RWPE2 (cell line): ENCODE measurements around the gene ADGRG1.
A peak's percentile ranks its signal among the peaks of the same experiment; 100 is the strongest.

Experiments
- ATAC-seq: fragments of 200-7000 bp; cut with Tn5 transposase; 3 replicates; pipeline ENCODE4 v1.9.1; 2021; ENCODE audit warnings: low read depth
- DNase-seq: peaks from one replicate; pipeline ENCODE4 v3.0.0-alpha.2; 2020; ENCODE audit warnings: low spot score
- H3K27ac ChIP-seq: fragments of 450-650 bp; 2 replicates; pipeline ENCODE4 v1.5.1; 2017; ENCODE audit warnings: mild to moderate bottlenecking; ENCODE audit not compliant: poor library complexity, severe bottlenecking
- H3K27me3 ChIP-seq: fragments of 250-450 bp; sonication (Bioruptor Pico); 2 replicates; pipeline ENCODE4 v1.5.1; 2021; ENCODE audit warnings: mild to moderate bottlenecking, moderate library complexity; ENCODE audit not compliant: insufficient read depth, poor library complexity, severe bottlenecking
- H3K36me3 ChIP-seq: fragments of 250-450 bp; sonication (Bioruptor Pico); 2 replicates; pipeline ENCODE4 v1.5.1; 2020; ENCODE audit warnings: low read depth, mild to moderate bottlenecking, moderate library complexity
- H3K4me1 ChIP-seq: fragments of 250-450 bp; sonication (Bioruptor Pico); 2 replicates; pipeline ENCODE4 v1.5.1; 2021; ENCODE audit warnings: mild to moderate bottlenecking, moderate library complexity; ENCODE audit not compliant: insufficient read depth, poor library complexity, severe bottlenecking
- H3K4me3 ChIP-seq: fragments of 250-450 bp; sonication (Bioruptor Pico); 2 replicates; pipeline ENCODE4 v1.5.1; 2021; ENCODE audit warnings: mild to moderate bottlenecking, moderate library complexity; ENCODE audit not compliant: severe bottlenecking
- H3K9me3 ChIP-seq: fragments of 250-450 bp; sonication (Bioruptor Pico); 2 replicates; pipeline ENCODE4 v1.5.1; 2021; ENCODE audit warnings: mild to moderate bottlenecking, moderate library complexity; ENCODE audit not compliant: severe bottlenecking
- TF ChIP-seq, protein P1 (sequence below): fragments of 450-650 bp; IDR thresholded peaks from one replicate; pipeline ENCODE4 v1.5.1; 2017; ENCODE audit warnings: mild to moderate bottlenecking, moderate library complexity; ENCODE audit not compliant: poor library complexity, severe bottlenecking

Gene ADGRG1

DNA sequence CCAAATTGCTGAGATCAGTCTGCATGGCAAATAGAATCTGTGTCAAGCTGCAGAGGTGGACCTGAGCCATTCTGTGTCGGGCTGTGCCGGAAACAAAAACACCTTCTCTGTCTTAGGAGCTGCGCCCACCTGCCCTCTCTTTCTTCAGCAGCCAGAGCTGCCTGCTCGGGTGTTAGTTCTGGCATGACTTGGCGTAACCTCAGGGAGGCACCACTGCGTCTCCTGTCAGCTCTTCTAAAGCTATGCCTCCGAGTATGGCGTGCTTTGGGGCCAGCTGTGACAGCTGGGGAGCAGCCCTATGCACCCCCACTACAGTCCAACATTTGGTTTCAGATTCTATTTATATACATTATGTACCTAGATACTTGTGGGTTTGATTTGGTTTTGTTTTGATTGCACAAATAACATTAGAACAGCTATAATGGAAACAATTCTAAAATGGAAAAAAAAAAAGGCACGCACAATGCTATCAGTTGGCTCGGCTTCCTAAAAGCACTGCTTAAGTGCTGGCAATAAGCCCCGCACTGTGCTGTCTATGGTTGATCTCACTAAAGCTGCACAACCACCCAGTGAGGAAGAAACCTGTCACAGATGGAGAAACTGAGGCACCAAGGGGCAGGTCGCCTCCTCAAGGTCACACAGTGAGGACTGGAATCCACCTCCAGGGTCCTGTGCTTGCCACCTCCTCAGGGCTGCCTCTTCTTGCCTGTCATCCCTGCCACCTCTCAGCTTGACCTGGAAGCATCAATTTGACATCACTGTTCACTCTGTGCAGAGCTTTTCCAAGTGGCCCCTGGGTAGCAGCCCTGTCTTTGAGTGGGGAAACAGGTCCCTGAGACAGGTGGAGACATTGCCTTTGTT lies 18.7 kb upstream of the ADGRG1 start:
- peaks cover 11% of the 10 kb centered on the region for H3K4me1 ChIP-seq

GRCh38 chr16:57610611-57611010 lies 17.8 kb upstream of the ADGRG1 start:
- DNase-seq = peak; percentile 10
- no peak for ATAC-seq
- Histone ChIP-seq H3K27me3 (no peaks in the 10 kb centered on the region), H3K4me3 (no peak overlapping the region), H3K9me3 (no peaks in the 10 kb centered on the region), H3K4me1 (peaks cover 11% of the 10 kb centered on the region), H3K36me3 (no peaks in the 10 kb centered on the region), H3K27ac (no peak overlapping the region)
- TF ChIP-seq, protein P1, sequence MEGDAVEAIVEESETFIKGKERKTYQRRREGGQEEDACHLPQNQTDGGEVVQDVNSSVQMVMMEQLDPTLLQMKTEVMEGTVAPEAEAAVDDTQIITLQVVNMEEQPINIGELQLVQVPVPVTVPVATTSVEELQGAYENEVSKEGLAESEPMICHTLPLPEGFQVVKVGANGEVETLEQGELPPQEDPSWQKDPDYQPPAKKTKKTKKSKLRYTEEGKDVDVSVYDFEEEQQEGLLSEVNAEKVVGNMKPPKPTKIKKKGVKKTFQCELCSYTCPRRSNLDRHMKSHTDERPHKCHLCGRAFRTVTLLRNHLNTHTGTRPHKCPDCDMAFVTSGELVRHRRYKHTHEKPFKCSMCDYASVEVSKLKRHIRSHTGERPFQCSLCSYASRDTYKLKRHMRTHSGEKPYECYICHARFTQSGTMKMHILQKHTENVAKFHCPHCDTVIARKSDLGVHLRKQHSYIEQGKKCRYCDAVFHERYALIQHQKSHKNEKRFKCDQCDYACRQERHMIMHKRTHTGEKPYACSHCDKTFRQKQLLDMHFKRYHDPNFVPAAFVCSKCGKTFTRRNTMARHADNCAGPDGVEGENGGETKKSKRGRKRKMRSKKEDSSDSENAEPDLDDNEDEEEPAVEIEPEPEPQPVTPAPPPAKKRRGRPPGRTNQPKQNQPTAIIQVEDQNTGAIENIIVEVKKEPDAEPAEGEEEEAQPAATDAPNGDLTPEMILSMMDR = no peak

More for the DNA sequence above, 18.7 kb upstream of the ADGRG1 start:
- peak; percentile 25 for DNase-seq
- H3K27ac ChIP-seq = no peak overlapping the region
- TF ChIP-seq, protein P1 = no peak
- no peak overlapping the region for H3K4me3 ChIP-seq
- H3K9me3 ChIP-seq = no peaks in the 10 kb centered on the region
- no peak for ATAC-seq
- no peaks in the 10 kb centered on the region for H3K27me3 ChIP-seq
- H3K36me3 ChIP-seq = no peaks in the 10 kb centered on the region

- H3K27ac ChIP-seq = no peak overlapping the region
- H3K4me1 ChIP-seq = peaks cover 11% of the 10 kb centered on the region
- H3K9me3 ChIP-seq = no peaks in the 10 kb centered on the region
- no peaks in the 10 kb centered on the region for H3K36me3 ChIP-seq
- no peak overlapping the region for H3K4me3 ChIP-seq
- ATAC-seq = peak; percentile 74
- DNase-seq = no peak
- H3K27me3 ChIP-seq = no peaks in the 10 kb centered on the region
- TF ChIP-seq, protein P1 = no peak
Measured at GRCh38 chr16:57611181-57611580, 17.2 kb upstream of the ADGRG1 start.

- no peak overlapping the region for H3K4me3 ChIP-seq
- H3K36me3 ChIP-seq = no peaks in the 10 kb centered on the region
- peaks cover 11% of the 10 kb centered on the region for H3K4me1 ChIP-seq
- H3K27me3 ChIP-seq = no peaks in the 10 kb centered on the region
- DNase-seq (peak; percentile 0), ATAC-seq (no peak)
- TF ChIP-seq, protein P1 = no peak
- no peak overlapping the region for H3K27ac ChIP-seq
- H3K9me3 ChIP-seq = no peaks in the 10 kb centered on the region
Measured at GRCh38 chr16:57611706-57612105, 16.7 kb upstream of the ADGRG1 start.

GRCh38 chr16:57612494-57612893 lies 15.9 kb upstream of the ADGRG1 start:
- ATAC-seq = no peak
- TF ChIP-seq, protein P1 = no peak

More at GRCh38 chr16:57612494-57612893, 15.9 kb upstream of the ADGRG1 start:
- Histone ChIP-seq H3K4me1 (peaks cover 11% of the 10 kb centered on the region), H3K36me3 (no peaks in the 10 kb centered on the region), H3K27ac (no peak overlapping the region), H3K4me3 (no peak overlapping the region), H3K9me3 (no peaks in the 10 kb centered on the region), H3K27me3 (no peaks in the 10 kb centered on the region)
- DNase-seq = peak; percentile 41
